HG03354 (cell line): ENCODE results near the gene CLCN3.
"Not testable (repeated sequence)": the region's sequence is repeated elsewhere in the genome, so short reads cannot be mapped to it uniquely, and the experiment has no call there.

Experiments
- ATAC-seq: cut with Tn5 transposase; IDR thresholded peaks from one replicate; pipeline ENCODE4 v1.9.1; 2021; ENCODE audit warnings: mild to moderate bottlenecking; ENCODE audit not compliant: unreplicated experiment, poor library complexity, severe bottlenecking

The CLCN3 gene

GRCh38 chr4:169758401-169758962, 138.1 kb downstream of the CLCN3 start:
- no peak for ATAC-seq

- ATAC-seq, result no peak
Observed at GRCh38 chr4:169761846-169762245, 141.5 kb downstream of the CLCN3 start.

GRCh38 chr4:169765835-169766234, 145.5 kb downstream of the CLCN3 start:
- ATAC-seq, result no peak

- no peak for ATAC-seq
Observed at GRCh38 chr4:169766741-169767140, 146.4 kb downstream of the CLCN3 start.

- ATAC-seq, result no peak
Observed at GRCh38 chr4:169768385-169768784, 148.0 kb downstream of the CLCN3 start.

- no peak for ATAC-seq
Observed at GRCh38 chr4:169770416-169770815, 150.0 kb downstream of the CLCN3 start.

- ATAC-seq, result not testable (repeated sequence)
Observed at GRCh38 chr4:169771556-169772080, 151.2 kb downstream of the CLCN3 start.
